GM18861 (cell line): Measurements from ENCODE around the gene IGSF21.

Experiments used
- ATAC-seq: cut with Tn5 transposase; IDR thresholded peaks from one replicate; pipeline ENCODE4 v1.9.1; 2021; ENCODE audit not compliant: unreplicated experiment

The IGSF21 gene

GRCh38 chr1:18292531-18292930 lies 184.9 kb downstream of the IGSF21 start:
- ATAC-seq: no peak

DNA sequence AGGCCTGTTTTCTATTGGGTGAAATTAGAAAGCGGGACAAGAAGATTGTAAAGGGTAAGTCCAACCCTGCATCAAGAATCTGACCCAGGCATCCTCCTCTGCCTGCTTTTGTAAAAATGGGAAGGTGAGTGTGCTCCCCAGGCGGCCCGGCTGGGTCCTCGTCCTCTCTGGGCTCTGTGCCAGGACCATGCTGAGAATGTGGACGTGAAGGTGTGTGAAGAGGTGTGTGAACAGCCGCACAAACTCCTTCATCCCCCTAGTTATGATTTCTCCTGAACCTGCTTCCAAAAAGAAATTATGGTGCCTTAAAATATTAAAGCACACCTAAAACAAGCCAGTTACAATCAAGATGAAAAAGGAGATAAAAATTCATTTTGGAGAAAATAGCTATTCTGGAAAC lies 185.7 kb downstream of the IGSF21 start:
- no peak for ATAC-seq

GRCh38 chr1:18294437-18295176 lies 187.0 kb downstream of the IGSF21 start:
- no peak for ATAC-seq

DNA sequence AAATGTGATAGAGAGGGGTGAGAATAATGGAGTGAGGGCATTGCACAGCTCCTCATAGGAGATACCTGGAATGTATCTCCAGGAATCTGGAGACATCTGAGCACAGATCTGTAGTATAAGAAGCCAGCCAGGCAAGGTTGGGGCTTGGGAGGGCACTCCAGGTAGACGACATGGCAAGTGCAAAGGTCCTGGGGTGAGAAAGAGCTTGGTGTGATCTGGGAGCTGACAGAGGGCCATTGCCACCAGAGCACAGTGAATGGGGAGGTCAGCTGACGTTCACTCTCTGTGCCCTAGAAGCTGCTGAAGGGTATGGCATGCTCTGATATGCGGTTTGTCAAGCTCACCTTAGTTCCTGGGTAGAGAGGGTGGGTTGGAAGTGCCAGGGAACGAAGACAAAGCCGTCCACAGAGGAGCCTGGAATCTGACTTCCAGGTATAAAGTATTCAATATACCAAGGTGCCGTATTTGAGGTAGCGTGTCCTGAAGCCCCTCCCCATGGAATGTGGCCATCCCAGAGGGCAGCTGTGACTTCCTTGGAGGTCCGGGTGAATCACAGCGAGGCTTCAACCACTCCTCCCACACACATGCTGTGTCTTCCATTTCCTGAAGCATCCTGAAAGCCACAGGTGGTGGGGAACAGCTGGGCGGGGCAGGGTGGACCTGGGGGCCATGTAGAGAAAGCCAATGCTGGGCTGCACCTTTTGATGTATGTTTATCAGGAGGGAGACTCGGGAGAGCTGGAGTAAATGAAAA lies 190.5 kb downstream of the IGSF21 start:
- ATAC-seq: no peak

DNA sequence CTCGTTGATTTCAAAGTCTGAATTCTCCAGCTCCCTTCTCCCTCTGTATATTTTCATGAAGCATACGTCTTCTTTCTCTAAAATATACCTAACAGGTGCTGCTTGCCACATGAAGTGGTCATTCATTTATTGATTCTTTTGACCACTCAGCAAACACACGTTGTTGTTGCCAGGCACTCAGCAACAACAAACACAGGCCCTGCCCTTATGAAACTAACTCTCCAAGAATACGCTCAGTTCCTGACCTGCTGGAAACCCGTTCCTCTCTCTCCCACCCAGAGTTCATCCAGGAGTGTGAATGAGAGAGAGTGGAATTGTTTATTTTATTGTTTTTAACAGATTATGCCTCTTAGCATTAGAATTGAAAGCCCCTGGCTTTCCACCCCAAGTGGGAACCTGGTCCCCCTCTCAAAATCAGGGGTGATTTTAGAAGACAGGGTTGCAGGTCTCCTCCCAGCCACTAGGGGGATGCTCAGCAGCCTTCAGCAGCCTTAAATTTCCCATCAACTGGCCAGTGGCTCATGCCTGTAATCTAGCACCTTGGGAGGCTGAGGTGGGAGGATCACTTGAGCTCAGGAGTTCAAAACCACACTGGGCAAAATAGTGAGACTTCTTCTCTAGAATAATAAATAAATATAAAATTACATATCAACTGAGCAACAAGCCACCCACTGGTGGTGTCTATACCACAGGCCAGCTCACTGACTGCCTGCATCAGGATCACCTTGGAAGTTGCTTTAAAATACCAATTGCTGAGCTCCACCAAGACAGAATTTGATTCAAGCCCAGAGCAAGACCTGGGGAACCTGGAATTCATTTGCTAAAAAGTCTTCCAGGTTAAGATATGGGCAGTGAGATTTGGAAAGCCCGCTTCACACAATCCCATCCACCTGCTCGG lies 192.1 kb downstream of the IGSF21 start:
- ATAC-seq: no peak

DNA sequence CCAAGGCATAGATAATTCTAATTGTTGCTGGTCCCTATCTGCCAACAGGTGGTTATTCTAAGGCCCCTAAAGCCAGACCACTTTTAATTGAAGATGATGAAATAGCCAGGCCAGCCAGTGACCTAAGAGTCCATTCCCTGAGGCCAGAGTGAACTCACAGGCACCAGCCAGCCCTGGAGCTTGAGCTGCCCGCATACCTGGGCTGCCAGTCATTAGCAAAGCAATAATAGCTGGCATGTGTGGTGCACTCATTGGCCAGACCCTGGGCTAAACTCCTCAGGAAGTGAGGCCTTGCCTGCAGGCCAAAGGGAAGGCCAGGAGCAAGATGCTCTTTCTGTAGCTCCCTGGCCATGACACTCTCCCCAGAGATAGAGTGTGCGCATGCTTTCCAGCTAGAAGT lies 192.8 kb downstream of the IGSF21 start:
- no peak for ATAC-seq

- no peak for ATAC-seq
These were observed 195.3 kb downstream of the IGSF21 start for GRCh38 chr1:18302788-18303413.

DNA sequence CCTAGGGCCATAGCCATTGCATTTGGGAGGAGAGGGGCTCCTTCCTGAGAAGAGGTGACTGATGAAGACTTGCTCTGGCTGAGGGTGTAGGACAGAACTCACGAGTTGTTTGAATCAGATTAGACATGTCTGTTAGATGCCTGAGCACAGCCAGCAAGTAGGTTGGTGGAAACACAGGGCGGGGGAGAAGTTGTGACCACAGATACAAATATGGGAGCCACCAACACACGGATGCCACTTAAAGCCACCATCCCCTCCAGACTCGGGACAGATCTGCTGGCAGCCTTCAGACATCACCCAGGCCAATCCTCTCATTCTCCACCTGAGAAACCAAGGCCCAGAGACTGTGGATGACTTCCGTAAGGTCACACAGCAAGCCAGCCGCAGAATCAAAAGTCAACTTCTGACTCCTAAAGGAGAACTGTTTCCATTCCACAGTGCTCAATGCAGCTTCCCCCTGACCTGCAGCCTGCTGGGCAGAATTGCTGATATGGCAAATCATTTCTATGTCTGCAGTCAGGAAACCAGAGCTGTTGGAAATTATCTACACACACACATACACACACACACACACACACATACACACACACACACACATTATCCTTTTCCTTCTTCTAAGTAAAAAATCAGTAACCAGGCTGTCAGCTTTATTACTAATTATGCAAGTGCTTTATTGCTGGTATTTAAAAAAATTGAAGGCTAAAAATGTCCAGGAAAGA lies 196.7 kb downstream of the IGSF21 start:
- ATAC-seq: no peak

- ATAC-seq: no peak
These were observed 197.7 kb downstream of the IGSF21 start for GRCh38 chr1:18305182-18305795.

DNA sequence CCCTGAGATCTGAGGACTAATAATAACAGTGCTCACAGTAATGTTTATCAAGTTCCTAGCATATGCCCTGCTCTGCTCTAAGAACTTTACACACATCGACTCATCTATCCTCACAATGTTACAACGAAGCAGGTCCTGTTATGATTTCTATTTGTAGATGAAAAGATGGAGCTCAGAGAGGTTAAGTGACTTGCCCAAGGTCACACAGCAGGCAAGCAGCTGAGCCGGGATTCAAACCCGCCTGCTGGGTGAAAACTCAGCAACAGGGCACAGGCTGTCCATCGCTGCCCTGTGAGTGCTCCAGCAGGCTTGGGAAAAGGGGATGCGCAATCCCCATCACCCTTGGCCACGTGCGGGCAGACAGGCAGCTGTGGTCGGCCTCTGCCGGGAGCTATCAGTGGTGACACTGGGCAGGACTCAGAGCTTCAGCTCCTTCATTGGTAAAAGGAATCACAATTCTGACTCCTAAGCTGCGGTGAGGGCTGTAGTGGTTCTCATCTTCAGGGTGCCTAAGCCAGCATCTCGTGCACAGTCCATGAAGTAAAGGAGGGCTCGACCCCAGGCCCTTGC lies 199.8 kb downstream of the IGSF21 start:
- ATAC-seq: no peak

GRCh38 chr1:18309552-18310155 lies 202.1 kb downstream of the IGSF21 start:
- no peak for ATAC-seq

DNA sequence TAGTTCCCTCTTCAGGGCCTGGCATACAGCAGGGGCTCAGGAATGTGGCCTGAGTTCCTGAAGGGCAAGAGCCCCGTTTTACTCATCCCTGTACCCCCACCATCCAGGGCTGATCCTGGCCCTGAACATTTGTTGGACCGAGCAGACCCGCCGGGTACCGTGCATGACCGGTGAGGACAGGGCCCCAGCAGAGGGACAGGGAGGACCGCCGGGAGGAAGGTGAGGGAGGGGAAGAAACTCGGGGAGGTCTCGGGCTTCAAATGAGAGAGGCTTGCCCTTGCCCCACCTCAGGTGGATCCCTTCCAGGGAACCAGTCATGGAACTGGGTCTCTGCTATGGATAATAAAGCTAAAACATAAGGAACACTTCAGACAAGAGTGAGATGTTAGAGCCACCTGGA lies 205.4 kb downstream of the IGSF21 start:
- ATAC-seq: no peak

DNA sequence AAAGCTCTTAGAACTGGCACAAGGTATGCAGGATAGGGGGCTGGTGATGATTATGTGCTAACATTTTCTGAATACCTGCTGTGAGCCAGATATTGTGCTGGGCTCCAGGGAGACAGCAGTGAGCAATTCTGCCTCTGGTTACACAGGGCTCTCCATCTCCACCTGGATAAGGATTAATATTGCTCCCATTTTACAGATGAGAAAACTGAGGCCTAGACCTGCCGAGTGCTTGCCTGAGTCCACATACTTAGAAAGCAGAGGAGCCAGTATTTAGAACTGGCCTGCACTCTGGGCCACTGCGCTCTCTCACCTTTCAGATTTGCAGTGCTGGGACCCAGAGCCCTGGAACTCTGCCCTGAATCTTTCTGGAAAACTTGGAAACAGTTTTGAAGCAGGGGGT lies 205.9 kb downstream of the IGSF21 start:
- no peak for ATAC-seq

- no peak for ATAC-seq
These were observed 206.8 kb downstream of the IGSF21 start for GRCh38 chr1:18314399-18314798.

DNA sequence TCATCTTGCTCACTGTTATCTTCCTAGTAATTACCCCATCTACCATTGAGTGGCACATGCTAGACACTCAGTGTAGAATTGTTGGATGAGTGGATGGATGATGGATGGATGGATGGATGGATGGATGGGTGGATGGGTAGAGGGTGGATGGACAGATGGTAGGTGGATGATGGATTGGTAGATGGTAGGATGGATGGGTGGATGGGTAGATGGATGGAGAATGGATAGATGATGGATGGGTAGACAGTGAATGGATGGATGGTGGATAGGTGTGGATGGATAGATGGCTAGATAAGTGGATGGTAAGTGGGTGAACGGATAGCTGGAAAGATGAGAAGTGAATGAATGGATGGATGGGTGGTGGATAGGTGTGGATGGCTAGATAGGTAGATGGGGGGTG lies 207.9 kb downstream of the IGSF21 start:
- ATAC-seq: no peak

GRCh38 chr1:18316764-18317163 lies 209.2 kb downstream of the IGSF21 start:
- ATAC-seq: no peak

GRCh38 chr1:18319099-18319498 lies 211.5 kb downstream of the IGSF21 start:
- ATAC-seq: no peak

- no peak for ATAC-seq
These were observed 212.5 kb downstream of the IGSF21 start for GRCh38 chr1:18320051-18320450.

DNA sequence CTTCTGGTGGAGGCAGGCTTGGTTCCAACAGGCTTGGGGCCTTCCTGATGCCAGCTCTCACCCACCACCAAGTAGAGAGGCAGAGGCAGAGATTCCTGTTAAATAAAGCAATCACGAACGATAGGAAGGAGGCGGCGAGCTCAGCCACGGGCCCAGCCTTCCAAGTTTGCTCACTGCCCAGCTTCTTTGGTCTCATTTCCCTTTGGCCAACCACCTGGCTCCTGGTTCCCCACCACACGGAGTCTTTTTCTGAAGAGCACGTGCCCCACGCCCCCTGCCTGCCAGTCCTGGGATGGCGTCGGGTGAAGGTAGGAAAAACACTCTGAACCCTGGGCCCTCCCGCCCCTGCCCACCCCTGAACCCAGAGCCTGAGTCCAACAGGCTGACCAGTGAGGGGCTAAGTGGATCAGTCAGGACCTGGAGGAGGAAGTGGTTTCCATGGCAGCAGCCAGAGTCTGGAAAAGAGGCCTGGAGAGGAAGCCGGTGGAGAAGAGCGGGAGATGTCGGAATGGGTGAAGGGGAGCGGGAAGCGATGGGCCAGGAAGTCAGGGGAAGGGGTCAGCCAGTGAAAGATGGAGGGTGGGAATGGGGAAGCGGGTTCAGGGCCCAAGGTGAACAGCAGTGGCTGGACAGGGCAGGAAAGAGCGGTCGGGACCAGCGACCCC lies 214.9 kb downstream of the IGSF21 start:
- no peak for ATAC-seq
